ENCODE measurements around the gene GNAI3. TPM values are rescaled to one million over a fixed set of nuclear protein-coding genes. Genes with fewer than 3 reads are reported as not detected.

GNAI3 gene
- total and polyA plus RNA-seq, 2 of the 13 experiments (the other 11 are each of a cell fraction or from before 2014, with no cell fraction given), result 4.3 to 9.0 TPM

DNA sequence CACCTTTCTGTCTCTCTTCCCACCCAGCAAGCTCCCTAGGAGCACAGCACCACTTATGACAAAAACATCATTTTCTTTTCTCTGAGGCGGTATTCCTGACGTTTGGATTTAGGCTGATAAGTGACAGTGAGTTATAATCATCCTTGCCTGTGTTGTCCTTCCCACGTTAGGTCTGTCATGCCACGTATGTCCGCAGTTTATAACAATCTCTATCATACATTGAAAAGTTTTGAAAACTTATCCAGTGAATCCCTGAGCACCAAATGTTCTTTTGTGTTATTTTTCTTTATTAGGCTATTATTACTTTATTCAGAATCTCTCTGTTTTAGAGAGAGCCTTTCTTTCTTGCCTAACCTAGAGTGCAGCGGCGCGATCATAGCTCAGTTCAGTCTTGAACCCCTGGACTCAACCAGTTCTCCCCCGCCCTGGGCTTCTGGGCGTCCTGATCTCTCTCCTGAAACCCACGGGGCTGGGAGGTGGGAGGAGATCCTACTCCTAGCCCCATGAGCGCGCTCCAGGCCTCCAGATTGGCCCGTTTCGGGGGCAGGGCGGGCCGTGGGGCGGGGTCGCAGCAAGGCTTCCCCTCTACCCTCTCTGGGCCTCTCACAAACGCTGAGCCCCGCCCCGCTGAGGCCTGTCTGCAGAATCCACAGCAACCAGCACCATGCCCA lies 119.2 kb downstream of the GNAI3 start, which contains the start of gene GSTM2 (continued):
- TF ChIP-seq ZNF275 (CRISPR knock-in tag; IDR thresholded peaks at IDR 0.05; ENCODE audit: borderline replicate concordance), result no peak
- no peak for TF ChIP-seq ARID2 (CRISPR knock-in tag; IDR thresholded peaks at IDR 0.05; ENCODE audit: borderline replicate concordance)
- TF ChIP-seq PHF8 (CRISPR knock-in tag; IDR thresholded peaks at IDR 0.05), result peak; percentile 36; the same call in 1 of the 2 replicates
- no peak for TF ChIP-seq ZNF160 (CRISPR knock-in tag; IDR thresholded peaks at IDR 0.05)
- no peak for TF ChIP-seq AHR (CRISPR knock-in tag; IDR thresholded peaks at IDR 0.05)
- TF ChIP-seq PITX1 (CRISPR knock-in tag; IDR thresholded peaks at IDR 0.05), result no peak
- TF ChIP-seq XRCC5 (optimal IDR thresholded peaks at IDR 0.05; ENCODE audit: low read length), result peak; percentile 56

MicroRNAs encoded within 50 kb of the gene (microRNA counts, 767-probe panel; counts per million panel counts)
- not detected for microRNA hsa-miR-197-3p

Small RNA genes within 50 kb of the gene (small RNA-seq; reads per million reads assigned to genes)
- gene RNU6V (ENCODE audit: insufficient read depth in 2 of 3, insufficient read length in 3 of 3, low read depth in 2 of 3, low replicate concordance in 1 of 3), result 0.41 to 9.7 (median 4.2) reads per million in 3 experiments

Other genes starting within 250 kb of the GNAI3 start
- 3.8 and 5.7 TPM in 2 replicates for gene MYBPHL, start 241.6 kb upstream of the GNAI3 start, total RNA-seq (2016; rRNA removed; fragmentation: Illumina TruSeq; extraction: Trizol)
- gene MYBPHL, start 241.6 kb upstream of the GNAI3 start, polyA plus RNA-seq (2011; rRNA removed), result 3.7 and 6.1 TPM in 2 replicates
- gene SORT1, start 150.7 kb upstream of the GNAI3 start, total RNA-seq (2016; rRNA removed; fragmentation: Illumina TruSeq; extraction: Trizol), result 32.4 and 35.3 TPM in 2 replicates
- 79.7 and 93.0 TPM in 2 replicates for gene SORT1, start 150.7 kb upstream of the GNAI3 start, polyA plus RNA-seq (2011; rRNA removed)
- 169 and 261 TPM in 2 replicates for gene PSMA5, start 122.2 kb upstream of the GNAI3 start, total RNA-seq (2016; rRNA removed; fragmentation: Illumina TruSeq; extraction: Trizol)
- 116 and 140 TPM in 2 replicates for gene PSMA5, start 122.2 kb upstream of the GNAI3 start, polyA plus RNA-seq (2011; rRNA removed)
- gene SYPL2, start 82.1 kb upstream of the GNAI3 start, total RNA-seq (2016; rRNA removed; fragmentation: Illumina TruSeq; extraction: Trizol), result 0.24 and 0.25 TPM in 2 replicates
- gene SYPL2, start 82.1 kb upstream of the GNAI3 start, polyA plus RNA-seq (2011; rRNA removed), result 0.17 and 0.35 TPM in 2 replicates
- 1.3 and 2.7 TPM in 2 replicates for gene ATXN7L2, start 64.7 kb upstream of the GNAI3 start, total RNA-seq (2016; rRNA removed; fragmentation: Illumina TruSeq; extraction: Trizol)
- 2.8 and 3.0 TPM in 2 replicates for gene ATXN7L2, start 64.7 kb upstream of the GNAI3 start, polyA plus RNA-seq (2011; rRNA removed)
- gene CYB561D1, start 54.5 kb upstream of the GNAI3 start, total RNA-seq (2016; rRNA removed; fragmentation: Illumina TruSeq; extraction: Trizol), result 3.9 and 4.1 TPM in 2 replicates
- gene CYB561D1, start 54.5 kb upstream of the GNAI3 start, polyA plus RNA-seq (2011; rRNA removed), result 3.9 and 4.5 TPM in 2 replicates
- 1.00 and 1.3 TPM in 2 replicates for gene AMIGO1, start 38.9 kb upstream of the GNAI3 start, total RNA-seq (2016; rRNA removed; fragmentation: Illumina TruSeq; extraction: Trizol)
- gene AMIGO1, start 38.9 kb upstream of the GNAI3 start, polyA plus RNA-seq (2011; rRNA removed), result 0.40 and 0.85 TPM in 2 replicates
- gene GPR61, start 8.7 kb upstream of the GNAI3 start, total RNA-seq (2016; rRNA removed; fragmentation: Illumina TruSeq; extraction: Trizol), result not detected in 2 replicates
- gene GPR61, start 8.7 kb upstream of the GNAI3 start, polyA plus RNA-seq (2011; rRNA removed), result not detected in 2 replicates
- gene GNAT2, start 71.0 kb downstream of the GNAI3 start, total RNA-seq (2016; rRNA removed; fragmentation: Illumina TruSeq; extraction: Trizol), result 0.20 and 0.24 TPM in 2 replicates
- gene GNAT2, start 71.0 kb downstream of the GNAI3 start, polyA plus RNA-seq (2011; rRNA removed), result 0.08 TPM in 1 of 2 replicates, not detected in the other
- gene AMPD2, start 71.2 kb downstream of the GNAI3 start, total RNA-seq (2016; rRNA removed; fragmentation: Illumina TruSeq; extraction: Trizol), result 35.4 and 62.3 TPM in 2 replicates
- 82.0 and 101 TPM in 2 replicates for gene AMPD2, start 71.2 kb downstream of the GNAI3 start, polyA plus RNA-seq (2011; rRNA removed)
- gene GSTM4, start 107.5 kb downstream of the GNAI3 start, total RNA-seq (2016; rRNA removed; fragmentation: Illumina TruSeq; extraction: Trizol), result 25.3 and 30.6 TPM in 2 replicates
- gene GSTM4, start 107.5 kb downstream of the GNAI3 start, polyA plus RNA-seq (2011; rRNA removed), result 36.7 and 40.8 TPM in 2 replicates
- 6.5 and 7.0 TPM in 2 replicates for gene GSTM2, start 119.4 kb downstream of the GNAI3 start, total RNA-seq (2016; rRNA removed; fragmentation: Illumina TruSeq; extraction: Trizol)
- 15.0 and 17.0 TPM in 2 replicates for gene GSTM2, start 119.4 kb downstream of the GNAI3 start, polyA plus RNA-seq (2011; rRNA removed)
- gene GSTM1, start 139.2 kb downstream of the GNAI3 start, total RNA-seq (2016; rRNA removed; fragmentation: Illumina TruSeq; extraction: Trizol), result not detected in 2 replicates
- 0.42 and 0.55 TPM in 2 replicates for gene GSTM1, start 139.2 kb downstream of the GNAI3 start, polyA plus RNA-seq (2011; rRNA removed)
- gene GSTM5, start 163.6 kb downstream of the GNAI3 start, total RNA-seq (2016; rRNA removed; fragmentation: Illumina TruSeq; extraction: Trizol), result not detected in 2 replicates
- gene GSTM5, start 163.6 kb downstream of the GNAI3 start, polyA plus RNA-seq (2011; rRNA removed), result not detected in 2 replicates
- 127 and 150 TPM in 2 replicates for gene GSTM3, start 192.4 kb downstream of the GNAI3 start, total RNA-seq (2016; rRNA removed; fragmentation: Illumina TruSeq; extraction: Trizol)
- 124 and 142 TPM in 2 replicates for gene GSTM3, start 192.4 kb downstream of the GNAI3 start, polyA plus RNA-seq (2011; rRNA removed)
- gene EPS8L3, start 215.3 kb downstream of the GNAI3 start, total RNA-seq (2016; rRNA removed; fragmentation: Illumina TruSeq; extraction: Trizol), result 7.6 and 18.2 TPM in 2 replicates
- gene EPS8L3, start 215.3 kb downstream of the GNAI3 start, polyA plus RNA-seq (2011; rRNA removed), result 106 and 127 TPM in 2 replicates